ENCODE measurements around the gene PTPRD. TPM values are rescaled to one million over a fixed set of nuclear protein-coding genes. Genes with fewer than 3 reads are reported as not detected.

Gene PTPRD
- total and polyA plus RNA-seq, 2 donors (not counting 1 experiment from before 2014, with no cell fraction given) = not detected

DNA sequence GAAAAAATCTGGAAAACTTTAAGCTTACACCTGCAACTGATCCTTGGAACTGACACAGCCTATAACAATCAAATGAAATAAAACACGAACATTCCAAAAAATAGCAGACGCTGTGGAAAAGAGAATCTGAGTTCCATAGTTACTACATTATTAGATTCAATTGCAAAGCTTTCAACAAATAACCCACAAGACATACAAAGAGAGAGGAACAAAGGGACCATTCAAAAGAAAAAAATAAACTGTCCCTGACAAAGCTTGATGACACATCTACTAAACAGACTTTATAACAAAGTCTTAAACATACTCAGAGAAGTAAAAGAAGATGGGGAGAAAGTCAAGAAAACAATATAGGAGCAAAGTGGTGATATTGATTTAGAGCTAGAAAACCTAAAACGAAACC, 1123.6 kb downstream of the PTPRD start:
- no peaks in the 10 kb centered on the region for H3K9me3 ChIP-seq (ENCODE audit: control extremely low read depth in 1 of 3, control insufficient read depth in 2 of 3, insufficient read depth in 1 of 3, low read length in 2 of 3)
- ChIA-PET CTCF (no interaction called here), POLR2A (no interaction called here)
- TF ChIP-seq EZH2 (IDR thresholded peaks at IDR 0.05; ENCODE audit: borderline replicate concordance, insufficient read depth, low read depth, low read length, poor library complexity, severe bottlenecking) = no peak
- TF ChIP-seq, protein P1, sequence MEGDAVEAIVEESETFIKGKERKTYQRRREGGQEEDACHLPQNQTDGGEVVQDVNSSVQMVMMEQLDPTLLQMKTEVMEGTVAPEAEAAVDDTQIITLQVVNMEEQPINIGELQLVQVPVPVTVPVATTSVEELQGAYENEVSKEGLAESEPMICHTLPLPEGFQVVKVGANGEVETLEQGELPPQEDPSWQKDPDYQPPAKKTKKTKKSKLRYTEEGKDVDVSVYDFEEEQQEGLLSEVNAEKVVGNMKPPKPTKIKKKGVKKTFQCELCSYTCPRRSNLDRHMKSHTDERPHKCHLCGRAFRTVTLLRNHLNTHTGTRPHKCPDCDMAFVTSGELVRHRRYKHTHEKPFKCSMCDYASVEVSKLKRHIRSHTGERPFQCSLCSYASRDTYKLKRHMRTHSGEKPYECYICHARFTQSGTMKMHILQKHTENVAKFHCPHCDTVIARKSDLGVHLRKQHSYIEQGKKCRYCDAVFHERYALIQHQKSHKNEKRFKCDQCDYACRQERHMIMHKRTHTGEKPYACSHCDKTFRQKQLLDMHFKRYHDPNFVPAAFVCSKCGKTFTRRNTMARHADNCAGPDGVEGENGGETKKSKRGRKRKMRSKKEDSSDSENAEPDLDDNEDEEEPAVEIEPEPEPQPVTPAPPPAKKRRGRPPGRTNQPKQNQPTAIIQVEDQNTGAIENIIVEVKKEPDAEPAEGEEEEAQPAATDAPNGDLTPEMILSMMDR (IDR thresholded peaks at IDR 0.05) = no peak
- no peaks in the 10 kb centered on the region for H3K4me1 ChIP-seq (ENCODE audit: control insufficient read depth in 2 of 2, insufficient read depth in 2 of 2, low read length in 2 of 2)
- Mint-ChIP-seq H3K4me1 (no peaks in the 10 kb centered on the region), H3K9me3 (ENCODE audit: insufficient read depth) (peaks cover 2% of the 10 kb centered on the region), H3K27me3 (no peaks in the 10 kb centered on the region), H3K4me3 (no peak overlapping the region), H3K27ac (no peak overlapping the region)
- H2AFZ ChIP-seq (ENCODE audit: insufficient read depth, low read depth, low read length, poor library complexity, severe bottlenecking) = no peak overlapping the region
- no CpG with 5 or more reads among the region's 3 CpGs for WGBS (ENCODE audit: insufficient coverage)
- no peak overlapping the region for H3K27ac ChIP-seq (ENCODE audit: low read length in 2 of 2)
- H3K79me2 ChIP-seq (ENCODE audit: control insufficient read depth, insufficient read depth, low read length) = no peaks in the 10 kb centered on the region
- intact Hi-C loops (cut with micrococcal nuclease) = no loop called here
- no peak for ATAC-seq (ENCODE audit: low read depth)
- H3K36me3 ChIP-seq (replicated peaks in 1 of 2; ENCODE audit: control extremely low read depth in 1 of 2, control insufficient read depth in 1 of 2, extremely low read depth in 1 of 2, insufficient read depth in 2 of 2, low read length in 1 of 2) = no peaks in the 10 kb centered on the region
- H3K4me3 ChIP-seq (ENCODE audit: control extremely low read depth in 1 of 5, extremely low read depth in 1 of 5, insufficient read depth in 1 of 5, low read depth in 2 of 5, low read length in 4 of 5) = no peak overlapping the region
- H3K9ac ChIP-seq (ENCODE audit: low read length) = no peak overlapping the region
- H4K20me1 ChIP-seq (ENCODE audit: control insufficient read depth, insufficient read depth, low read length, poor library complexity, severe bottlenecking) = no peaks in the 10 kb centered on the region
- no peak overlapping the region for H3K4me2 ChIP-seq (replicated peaks; ENCODE audit: low read depth, low read length, poor library complexity, severe bottlenecking)
- H3K27me3 ChIP-seq (replicated peaks in 1 of 4; ENCODE audit: control extremely low read depth in 1 of 4, control insufficient read depth in 3 of 4, insufficient read depth in 4 of 4, low read length in 3 of 4) = no peaks in the 10 kb centered on the region
- no peak for DNase-seq

DNA sequence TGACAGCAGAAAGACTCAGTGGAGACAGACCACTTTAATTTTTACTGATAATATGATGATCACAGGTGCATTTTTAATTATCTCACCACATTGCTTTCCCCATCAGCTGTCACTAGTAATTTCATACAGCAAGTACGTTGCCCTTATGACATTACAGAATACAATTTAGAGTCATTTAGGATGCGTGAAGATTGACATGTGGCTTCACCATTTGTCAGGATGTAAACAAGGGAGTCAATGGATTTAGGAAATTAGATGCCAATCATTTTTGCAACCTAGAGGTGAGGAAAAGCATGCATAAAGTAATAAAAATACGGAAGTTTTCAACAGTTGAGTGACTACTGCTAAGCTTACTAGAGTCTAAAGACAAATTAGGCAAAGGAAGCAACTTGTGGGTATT, 1129.6 kb downstream of the PTPRD start:
- no peak overlapping the region for H3K27ac Mint-ChIP-seq
- ChIA-PET POLR2A (no interaction called here), CTCF (no interaction called here)
- no peaks in the 10 kb centered on the region for H3K9me3 ChIP-seq (ENCODE audit: control extremely low read depth in 1 of 3, control insufficient read depth in 2 of 3, insufficient read depth in 1 of 3, low read length in 2 of 3)
- H2AFZ ChIP-seq (ENCODE audit: insufficient read depth, low read depth, low read length, poor library complexity, severe bottlenecking) = no peak overlapping the region
- H3K4me2 ChIP-seq (replicated peaks; ENCODE audit: low read depth, low read length, poor library complexity, severe bottlenecking) = no peak overlapping the region
- TF ChIP-seq, protein P1 (IDR thresholded peaks at IDR 0.05) = no peak
- no peak for TF ChIP-seq EZH2 (IDR thresholded peaks at IDR 0.05; ENCODE audit: borderline replicate concordance, insufficient read depth, low read depth, low read length, poor library complexity, severe bottlenecking)
- H3K4me3 Mint-ChIP-seq = no peak overlapping the region
- H3K27me3 Mint-ChIP-seq = no peaks in the 10 kb centered on the region
- no peak overlapping the region for H3K9ac ChIP-seq (ENCODE audit: low read length)
- 78% methylated on average over 1 of the region's 3 CpGs for WGBS (ENCODE audit: insufficient coverage)
- H3K4me3 ChIP-seq (ENCODE audit: control extremely low read depth in 1 of 5, extremely low read depth in 1 of 5, insufficient read depth in 1 of 5, low read depth in 2 of 5, low read length in 4 of 5) = no peak overlapping the region
- ATAC-seq (ENCODE audit: low read depth) (no peak), DNase-seq (no peak)
- no peak overlapping the region for H3K27ac ChIP-seq (ENCODE audit: low read length in 2 of 2)
- no peaks in the 10 kb centered on the region for H3K79me2 ChIP-seq (ENCODE audit: control insufficient read depth, insufficient read depth, low read length)
- H3K36me3 ChIP-seq (replicated peaks in 1 of 2; ENCODE audit: control extremely low read depth in 1 of 2, control insufficient read depth in 1 of 2, extremely low read depth in 1 of 2, insufficient read depth in 2 of 2, low read length in 1 of 2) = no peaks in the 10 kb centered on the region
- no peaks in the 10 kb centered on the region for H4K20me1 ChIP-seq (ENCODE audit: control insufficient read depth, insufficient read depth, low read length, poor library complexity, severe bottlenecking)
- H3K27me3 ChIP-seq (replicated peaks in 1 of 4; ENCODE audit: control extremely low read depth in 1 of 4, control insufficient read depth in 3 of 4, insufficient read depth in 4 of 4, low read length in 3 of 4) = no peaks in the 10 kb centered on the region
- intact Hi-C loops (cut with micrococcal nuclease) = no loop called here
- no peaks in the 10 kb centered on the region for H3K4me1 ChIP-seq (ENCODE audit: control insufficient read depth in 2 of 2, insufficient read depth in 2 of 2, low read length in 2 of 2)
- no peaks in the 10 kb centered on the region for H3K9me3 Mint-ChIP-seq (ENCODE audit: insufficient read depth)
- no peaks in the 10 kb centered on the region for H3K4me1 Mint-ChIP-seq

All from B cell (primary cell).